A673 (cell line): ENCODE measurements around the gene CFHR1.

Experiments
- CTCF ChIP-seq: fragments of 300-800, 200-600 bp; sonication (generic); conservative IDR thresholded peaks from 2 replicates; pipeline ENCODE4 v1.5.1; 2017; ENCODE audit warnings: low read depth, mild to moderate bottlenecking, antibody characterized with exemption, low read length, moderate library complexity, mixed read lengths
- EZH2 ChIP-seq: fragments of 200-600 bp; sonication (generic); IDR thresholded peaks from 2 replicates; pipeline ENCODE4 v1.6.1; 2017; ENCODE audit warnings: borderline replicate concordance, low read depth, mild to moderate bottlenecking, mixed read lengths, antibody characterized with exemption, low read length; ENCODE audit not compliant: poor library complexity, severe bottlenecking

- TF ChIP-seq EZH2 (no peak), CTCF (no peak)
Observed at GRCh38 chr1:196774603-196775002, 44.9 kb upstream of the CFHR1 start, which contains the start of gene CFHR3.
